ENCODE results near the gene AXIN1.
"Not testable (repeated sequence)": the region's sequence is repeated elsewhere in the genome, so short reads cannot be mapped to it uniquely, and the experiment has no call there.

The AXIN1 gene

GRCh38 chr16:331181-331814 lies 21.2 kb downstream of the AXIN1 start:
- not testable (repeated sequence) for DNase-seq

DNA sequence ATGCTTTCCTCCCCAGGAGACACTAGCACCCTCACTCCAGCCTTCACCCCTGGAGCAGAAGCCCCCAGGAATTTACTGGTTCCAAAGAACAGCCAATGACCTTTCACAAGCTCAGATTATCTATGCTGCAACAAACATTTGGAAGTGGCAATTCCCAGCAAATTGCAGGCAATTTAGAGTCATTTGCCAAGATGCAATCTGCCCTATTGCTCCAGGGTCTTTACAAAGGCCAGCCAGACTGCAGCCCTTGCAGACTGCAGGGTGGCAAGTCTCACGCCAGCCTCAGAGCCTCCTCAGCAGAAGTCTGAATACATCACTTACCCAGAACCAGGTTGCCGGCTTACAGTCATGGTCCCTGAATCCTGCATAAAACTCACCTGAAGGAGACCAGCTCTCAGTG lies 21.8 kb downstream of the AXIN1 start:
- no peak for DNase-seq

- no peak for DNase-seq
Measured at GRCh38 chr16:325375-326145, 27.0 kb downstream of the AXIN1 start.

GRCh38 chr16:324451-325334 lies 27.8 kb downstream of the AXIN1 start:
- peak; percentile 33 for DNase-seq

GRCh38 chr16:324201-324450 lies 28.4 kb downstream of the AXIN1 start:
- no peak for DNase-seq

DNA sequence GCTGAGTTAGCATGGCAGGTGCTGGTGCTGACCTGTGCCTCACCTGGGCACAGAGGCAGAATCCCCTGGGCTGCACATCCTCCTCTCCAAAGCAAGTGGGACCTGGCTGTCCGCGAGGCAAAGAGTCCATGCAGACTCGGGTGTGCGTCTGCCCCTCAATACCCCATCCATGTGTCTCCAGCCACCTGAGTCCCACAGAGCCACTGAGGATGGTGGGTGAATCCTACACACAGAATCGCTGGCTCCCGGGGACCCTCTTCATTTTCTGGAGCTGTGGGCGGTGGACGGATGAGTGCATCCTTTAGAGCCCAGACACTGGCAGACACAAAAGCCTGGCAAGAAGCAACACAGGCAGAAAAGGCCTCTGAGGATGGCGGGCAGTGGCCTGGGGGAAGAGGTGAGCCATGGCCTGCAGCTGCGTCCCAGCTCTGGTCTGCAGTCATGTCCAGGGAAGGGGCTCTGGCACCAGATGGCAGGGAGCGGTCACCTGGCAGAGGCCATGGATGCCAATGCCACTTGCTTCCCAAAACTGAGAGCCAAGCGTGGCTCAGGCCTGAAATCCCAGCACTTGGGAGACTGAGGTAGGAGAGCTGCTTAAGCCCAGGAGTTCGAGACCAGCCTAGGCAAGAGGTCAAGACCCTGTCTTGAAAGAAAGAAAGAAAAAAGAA lies 29.9 kb downstream of the AXIN1 start:
- no peak for DNase-seq

DNA sequence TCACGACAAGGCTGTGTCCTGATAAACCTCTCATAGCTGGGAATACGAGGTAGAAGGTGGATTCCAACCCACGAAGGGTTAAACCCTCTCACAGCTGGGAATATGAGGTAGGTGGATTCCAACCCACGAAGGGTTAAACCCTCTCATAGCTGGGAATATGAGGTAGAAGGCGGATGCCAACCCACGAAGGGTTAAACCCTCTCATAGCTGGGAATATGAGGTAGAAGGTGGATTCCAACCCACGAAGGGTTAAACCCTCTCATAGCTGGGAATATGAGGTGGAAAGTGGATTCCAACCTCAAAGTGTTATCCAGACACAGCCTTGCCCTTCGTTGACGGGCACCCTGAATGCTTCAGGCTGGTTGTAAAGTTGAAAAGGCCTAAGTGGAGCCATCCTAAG lies 31.0 kb downstream of the AXIN1 start:
- no peak for DNase-seq

DNA sequence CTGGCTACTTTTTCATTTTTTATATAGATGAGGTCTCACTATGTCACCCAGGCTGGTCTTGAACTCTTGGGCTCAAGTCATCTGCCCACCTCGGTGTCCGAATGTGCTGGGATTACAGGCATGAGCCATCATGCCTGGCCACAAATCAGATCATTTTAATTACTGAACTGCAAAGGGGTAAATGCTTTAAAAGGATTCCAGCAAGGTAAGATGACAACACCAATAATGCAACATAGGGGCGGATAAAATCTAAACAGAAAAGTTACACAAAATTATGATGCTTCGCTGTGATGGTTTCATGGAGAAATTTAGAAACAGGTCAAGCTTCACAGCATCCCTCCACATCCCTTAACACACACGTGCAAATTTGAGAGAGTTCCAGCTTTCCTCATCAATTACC lies 32.3 kb downstream of the AXIN1 start:
- DNase-seq = no peak

GRCh38 chr16:318628-319027 lies 33.9 kb downstream of the AXIN1 start:
- no peak for DNase-seq

DNA sequence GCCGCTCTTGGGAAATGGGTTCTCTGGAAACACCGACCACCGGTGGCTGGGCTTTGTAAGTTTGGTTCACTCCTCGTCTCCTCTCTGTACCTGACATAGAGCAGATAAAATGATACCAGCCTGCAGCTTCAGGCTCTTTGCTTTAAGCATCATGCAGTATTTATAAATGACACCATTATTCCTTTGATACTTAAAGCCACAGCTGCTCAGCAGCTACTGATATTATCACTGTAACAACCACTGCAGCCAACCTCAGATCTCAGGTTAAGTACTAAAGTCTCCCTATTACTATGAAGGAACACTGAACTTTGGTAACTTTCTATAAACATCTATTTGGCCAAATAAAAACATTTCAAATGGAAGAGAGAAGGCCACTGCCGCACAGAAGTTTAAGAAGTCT lies 34.9 kb downstream of the AXIN1 start:
- no peak for DNase-seq

- DNase-seq = no peak
Measured at GRCh38 chr16:316741-317464, 35.6 kb downstream of the AXIN1 start.

DNA sequence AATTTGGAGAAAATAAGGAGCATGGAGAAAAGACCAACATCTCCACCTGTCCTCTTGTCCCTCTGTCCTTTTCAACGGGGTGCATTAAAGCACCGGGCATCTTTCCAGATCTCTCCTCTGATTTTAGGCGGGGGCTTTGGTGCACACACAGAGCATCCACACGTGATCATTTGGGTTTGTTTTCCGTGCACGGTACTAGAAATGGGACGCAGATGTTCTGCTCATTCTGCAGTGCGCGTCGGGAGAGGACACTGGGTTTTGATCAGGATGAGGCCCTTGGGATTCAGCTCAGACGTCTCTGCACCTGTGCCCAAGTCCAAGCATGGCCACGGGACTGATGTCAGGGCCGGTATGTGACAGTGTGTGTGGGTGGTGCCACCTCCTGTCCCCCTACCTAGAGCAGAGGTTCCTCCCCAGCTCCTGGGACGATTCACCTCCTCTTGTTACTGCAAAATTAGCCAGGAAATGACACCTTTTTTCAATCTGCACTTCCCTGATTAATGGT lies 37.7 kb downstream of the AXIN1 start:
- no peak for DNase-seq

GRCh38 chr16:314351-314750 lies 38.2 kb downstream of the AXIN1 start:
- DNase-seq = no peak

DNA sequence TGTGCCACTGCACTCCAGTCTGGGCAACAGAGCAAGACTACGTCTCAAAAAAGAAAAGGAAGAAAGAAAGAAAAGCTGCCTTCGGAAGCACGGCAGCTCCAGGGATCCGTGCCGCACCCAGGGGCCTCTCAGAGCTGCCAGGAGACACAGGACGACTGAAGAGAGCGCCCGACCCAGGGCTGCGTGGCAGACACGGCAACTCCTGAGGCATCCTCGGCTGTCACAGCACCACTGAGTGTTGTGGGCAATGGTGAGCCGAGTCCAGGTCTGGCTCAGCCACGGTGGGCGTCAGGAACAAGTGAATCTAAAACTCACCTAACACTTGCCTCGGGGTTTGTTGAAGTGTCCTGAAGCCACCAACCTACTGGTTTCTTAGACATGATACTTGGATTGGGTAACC lies 40.8 kb downstream of the AXIN1 start:
- DNase-seq = no peak

- no peak for DNase-seq
Measured at GRCh38 chr16:309476-309875, 43.0 kb downstream of the AXIN1 start.

DNA sequence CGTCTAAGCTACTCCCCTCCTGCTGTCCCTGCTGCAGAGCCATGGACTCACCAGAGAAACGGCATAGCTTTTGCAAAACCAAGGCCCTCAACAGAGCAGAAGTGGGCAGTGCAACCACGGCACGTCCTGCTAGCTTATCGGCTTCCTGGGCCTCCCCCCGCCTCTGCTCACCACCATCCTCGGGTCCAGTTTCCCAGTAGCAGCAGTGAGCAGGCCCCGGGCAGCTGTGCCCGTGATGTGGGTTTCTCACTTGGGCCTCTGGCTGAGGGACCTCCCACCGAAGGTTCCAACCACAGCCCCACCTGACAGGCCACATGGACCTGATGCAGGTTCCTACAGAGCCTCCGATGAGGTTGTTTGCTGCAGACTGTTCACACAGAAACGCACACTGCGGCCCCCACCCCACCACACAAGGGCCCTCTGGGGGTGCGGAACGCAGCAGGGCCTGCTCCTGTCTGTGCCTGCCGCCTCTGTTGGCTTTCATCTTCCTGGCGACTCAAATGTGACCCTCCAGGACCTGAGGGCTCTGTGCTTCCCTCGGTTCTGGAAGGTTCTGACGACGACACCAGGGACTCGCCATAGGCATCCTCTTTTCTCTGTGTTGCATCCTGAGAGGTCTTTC lies 44.7 kb downstream of the AXIN1 start:
- no peak for DNase-seq

DNA sequence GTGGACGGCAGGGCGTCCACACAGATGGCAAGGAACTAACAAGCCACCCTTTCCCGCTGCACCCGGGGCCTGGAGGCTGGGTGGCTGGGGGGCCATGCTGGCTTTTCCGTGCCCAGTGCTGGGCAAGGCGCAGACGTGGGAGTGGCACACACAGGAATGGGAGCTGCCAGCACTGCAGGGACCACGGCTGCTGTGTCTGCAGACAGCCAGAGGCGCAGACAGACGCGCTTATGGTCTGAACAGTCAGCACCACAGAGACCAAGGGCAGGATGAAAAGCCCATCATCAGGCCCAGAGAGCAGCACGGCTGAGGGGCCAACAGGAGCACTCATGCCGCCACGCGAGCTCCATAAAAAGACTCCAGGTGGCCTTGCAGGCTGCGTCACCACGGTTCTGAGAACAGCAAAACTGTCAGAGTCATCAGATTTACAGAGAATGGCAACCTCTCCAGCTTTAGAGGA lies 45.6 kb downstream of the AXIN1 start:
- DNase-seq = no peak

DNA sequence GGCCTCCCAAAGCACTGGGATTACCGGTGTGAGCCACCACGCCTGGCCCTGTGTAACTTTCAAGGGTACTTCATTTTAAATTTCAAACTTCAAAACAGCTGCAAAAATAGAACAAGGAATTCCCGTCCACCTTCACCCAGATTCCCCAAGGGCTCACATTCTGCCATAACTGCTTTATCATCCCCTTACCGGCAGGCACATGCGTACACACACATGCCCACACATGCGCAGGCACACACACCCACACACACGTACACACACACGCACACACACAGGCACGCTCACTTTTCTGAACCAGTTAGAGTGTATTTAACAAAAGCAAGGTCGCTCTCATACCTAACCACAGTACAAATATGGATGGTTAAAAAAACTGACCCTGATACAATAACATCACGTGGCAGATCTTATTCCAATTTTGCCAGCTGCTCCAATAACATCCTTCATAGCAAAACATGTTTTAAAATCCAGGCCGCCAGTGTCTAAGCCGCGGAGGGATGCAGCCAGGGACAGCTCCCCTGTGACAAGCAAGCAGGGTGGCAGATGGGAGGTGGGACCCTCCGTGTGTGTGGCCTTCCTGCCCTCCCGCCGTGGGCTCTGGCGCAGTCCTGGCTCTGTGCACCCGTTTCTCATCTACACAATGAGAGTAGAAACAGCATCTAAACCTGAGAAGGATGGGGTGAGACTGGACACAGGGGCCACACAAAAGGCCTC lies 46.5 kb downstream of the AXIN1 start:
- DNase-seq = no peak

DNA sequence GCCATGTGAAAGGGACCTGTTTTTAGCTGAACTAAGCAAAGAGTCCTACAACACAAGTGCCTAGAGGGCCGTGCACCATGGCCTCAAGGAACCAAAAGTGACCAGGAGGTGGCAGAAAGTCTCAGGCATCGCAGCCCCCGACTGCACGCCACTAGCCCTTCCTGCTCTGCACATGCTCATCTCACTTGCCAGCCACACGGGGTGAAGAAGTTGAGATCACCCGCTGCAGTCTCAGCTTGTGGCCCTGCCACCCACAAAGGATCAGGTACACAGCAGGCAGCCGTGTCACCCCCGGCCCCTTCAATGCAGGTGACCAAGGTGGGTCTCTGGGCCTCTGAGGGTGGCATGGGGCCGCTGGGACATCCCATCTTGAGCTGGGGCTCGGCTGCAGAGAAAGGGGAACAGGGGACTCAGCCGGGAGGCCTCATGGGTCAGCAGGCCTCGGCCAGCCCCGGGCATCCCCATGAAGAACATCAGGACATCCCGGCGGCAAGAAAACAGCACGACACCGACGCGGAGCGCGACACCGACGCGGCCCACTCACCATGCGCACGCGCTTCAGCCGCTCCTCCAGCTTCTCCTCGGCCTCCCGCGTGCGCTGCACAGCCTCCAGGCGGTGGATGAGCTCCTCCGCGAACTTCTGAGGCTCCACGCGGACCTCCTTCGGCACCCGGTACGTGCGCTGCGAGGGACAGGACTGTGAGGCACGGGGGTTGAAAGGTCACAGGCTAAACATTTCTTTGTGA lies 48.6 kb downstream of the AXIN1 start:
- DNase-seq = no peak

- DNase-seq = no peak
Measured at GRCh38 chr16:301950-302349, 50.6 kb downstream of the AXIN1 start.

DNA sequence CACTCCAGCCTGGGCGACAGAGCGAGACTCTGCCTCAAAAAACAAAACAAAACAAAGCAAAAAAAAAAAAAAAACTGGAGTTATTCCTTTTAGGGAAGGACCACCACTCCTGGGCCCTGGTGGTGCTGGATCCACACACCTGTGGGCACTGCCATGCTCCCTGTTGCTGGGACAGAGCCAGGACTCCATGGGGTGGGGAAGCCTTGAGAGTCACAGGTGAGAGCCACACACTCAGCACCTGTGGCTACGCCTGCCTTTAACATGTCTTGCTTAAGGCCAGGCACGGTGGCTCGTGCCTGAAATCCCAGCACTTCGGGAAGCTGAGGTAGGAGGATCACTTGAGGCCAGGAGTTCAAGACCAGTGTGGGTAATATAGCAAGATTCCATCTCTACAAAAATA lies 51.3 kb downstream of the AXIN1 start:
- DNase-seq = no peak

All from stimulated activated CD4-positive, alpha-beta T cell treated with anti-CD3 and anti-CD28 coated beads, Interleukin-1b, Interleukin-23, amount 100 ng/mL, for 48 hours (primary cell).